ENCODE results near the gene ATP5F1A. TPM values are rescaled to one million over a fixed set of nuclear protein-coding genes. Genes with fewer than 3 reads are reported as not detected.
"Not testable (repeated sequence)": the region's sequence is repeated elsewhere in the genome, so short reads cannot be mapped to it uniquely, and the experiment has no call there.

The ATP5F1A gene
- total RNA-seq, result 1,050 and 1,307 TPM in 2 replicates

DNA sequence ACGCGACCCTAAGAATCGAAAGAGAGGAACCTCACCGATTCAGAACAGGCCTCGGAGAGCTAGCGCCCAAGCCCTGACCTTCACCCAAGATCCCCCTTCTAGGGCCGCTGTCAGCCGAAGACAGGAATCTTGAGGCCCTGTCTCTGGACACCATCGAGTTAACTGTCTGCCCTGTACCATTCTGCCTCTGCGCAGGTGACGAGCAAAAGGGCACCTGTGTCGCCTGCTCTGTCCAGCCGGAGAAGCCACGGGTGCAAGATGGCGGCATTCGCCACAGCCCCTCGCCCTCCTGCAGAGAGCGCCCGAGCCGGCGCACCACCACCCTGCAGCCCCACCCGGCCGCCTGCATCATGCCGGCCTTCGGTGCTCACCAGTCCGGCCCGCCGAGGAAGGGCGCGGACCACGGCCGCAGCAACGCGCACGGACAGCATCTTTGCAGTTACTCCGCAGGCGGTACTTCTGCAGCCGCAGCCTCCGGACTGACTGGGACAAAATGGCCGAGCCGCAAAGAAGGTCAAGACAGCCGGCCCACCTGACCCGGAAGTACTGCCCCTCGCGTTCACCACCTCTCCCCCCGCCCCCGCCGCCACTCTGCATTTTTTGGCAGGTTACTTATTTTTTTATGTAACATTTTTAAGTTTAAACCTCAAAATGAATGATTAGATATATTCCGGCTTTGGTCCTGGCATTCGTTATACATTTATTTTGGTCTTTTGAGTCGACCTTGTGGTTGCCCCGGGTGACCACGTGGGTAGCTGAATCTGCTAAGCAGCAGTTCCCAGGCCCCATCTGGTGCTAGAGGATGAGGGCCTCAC is at the start of gene ATP5F1A:
Gene ATP5F1A (minus strand): TSS at position 496 of the 815 bp plus-strand sequence. CDS start 65 bp downstream, at position 431.
- peak; percentile 65 for DNase-seq (ENCODE audit: low read depth)

DNA sequence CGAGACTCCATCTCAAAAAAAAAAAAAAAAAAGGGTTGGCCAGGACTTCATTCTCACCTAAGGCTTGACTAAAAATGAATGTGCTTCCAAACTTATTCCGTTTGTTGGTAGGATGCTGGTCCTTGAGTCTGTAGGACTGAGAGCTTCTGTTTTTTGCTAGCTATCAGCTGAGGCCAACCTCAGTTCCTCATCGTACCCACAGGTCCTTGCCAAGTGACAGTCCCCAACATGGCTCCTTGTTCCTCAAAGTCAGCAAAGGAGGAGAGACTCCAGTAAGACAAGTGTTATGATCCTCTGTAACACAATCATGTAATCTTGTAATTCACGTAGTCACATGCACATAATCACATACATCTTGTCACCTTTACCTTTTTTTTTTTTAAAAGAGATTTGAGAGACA is 43.1 kb upstream of the ATP5F1A start:
- no peak for DNase-seq (ENCODE audit: low read depth)

DNA sequence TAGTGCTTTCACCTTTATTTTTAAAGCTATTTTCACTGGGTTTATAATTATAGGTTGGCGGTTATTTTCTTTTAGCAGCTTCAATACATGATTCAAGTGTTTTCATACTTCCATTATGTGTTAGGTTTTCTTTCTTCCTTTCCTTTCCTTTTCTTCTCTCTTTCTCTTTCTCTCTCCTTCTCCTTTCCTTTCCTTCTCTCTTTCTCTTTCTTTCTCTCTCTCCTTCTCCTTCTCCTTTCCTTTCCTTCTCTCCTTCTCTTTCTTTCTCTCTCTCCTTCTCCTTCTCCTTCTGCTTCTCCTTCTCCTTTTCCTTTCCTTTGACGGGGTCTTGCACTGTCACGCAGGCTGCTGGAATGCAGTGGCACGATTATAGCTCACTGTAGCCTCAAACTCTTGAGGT is 42.1 kb upstream of the ATP5F1A start:
- DNase-seq (ENCODE audit: low read depth), result no peak

DNA sequence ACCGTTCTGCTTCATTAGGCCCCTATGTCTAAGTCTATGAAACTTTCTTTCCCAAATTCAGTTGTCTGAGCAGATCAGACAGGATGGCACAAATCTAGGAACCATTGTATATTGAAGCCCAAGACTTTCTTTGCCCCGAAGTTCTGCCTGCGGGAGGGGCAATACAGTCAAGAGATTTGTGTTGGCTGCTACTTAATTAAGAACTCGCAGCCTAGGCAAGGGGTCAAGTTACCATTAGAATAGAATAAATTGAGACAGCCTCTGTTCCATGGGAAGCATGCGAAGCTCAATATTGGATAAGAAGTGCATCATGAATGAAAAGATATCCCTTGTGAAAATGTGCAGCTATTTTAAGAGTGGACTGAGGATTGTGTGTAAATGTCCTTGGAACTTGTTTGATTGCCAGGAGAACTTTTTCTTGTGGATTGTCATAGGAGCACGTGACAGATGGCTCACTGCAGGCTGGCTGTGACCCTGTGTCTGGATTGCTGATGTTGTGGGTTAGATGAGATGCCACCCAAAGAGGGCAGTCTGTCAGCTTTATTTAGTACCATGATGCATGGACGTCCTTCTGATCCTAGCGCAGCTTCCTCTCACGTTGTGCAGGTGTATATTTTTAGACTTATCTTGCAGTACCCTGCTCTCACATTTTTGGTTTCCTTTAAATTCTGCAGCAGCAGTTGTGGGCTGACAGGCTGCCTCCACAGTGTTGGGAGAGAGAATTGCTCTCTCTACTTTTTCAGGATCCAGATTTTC is 37.0 kb upstream of the ATP5F1A start:
- no peak for DNase-seq (ENCODE audit: low read depth)

DNA sequence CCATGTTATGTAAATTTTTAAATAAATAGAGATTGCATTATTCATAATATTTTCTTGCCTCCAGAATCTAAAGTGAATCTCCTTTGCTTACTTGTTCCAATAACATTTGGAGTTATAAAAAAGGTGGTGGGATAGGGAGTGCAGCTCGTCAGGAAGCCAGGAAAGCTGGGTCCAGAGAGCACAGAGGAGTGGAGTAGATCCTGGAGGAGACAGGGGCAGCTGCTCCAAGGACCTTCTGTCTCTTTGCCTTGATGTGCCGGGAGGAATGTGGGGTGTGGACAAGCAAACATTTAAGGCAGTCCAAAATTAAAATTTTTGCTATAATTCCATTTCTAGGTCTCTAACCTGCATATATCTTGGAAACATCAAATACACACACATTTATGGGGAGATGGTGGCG is 35.4 kb upstream of the ATP5F1A start:
- no peak for DNase-seq (ENCODE audit: low read depth)

DNA sequence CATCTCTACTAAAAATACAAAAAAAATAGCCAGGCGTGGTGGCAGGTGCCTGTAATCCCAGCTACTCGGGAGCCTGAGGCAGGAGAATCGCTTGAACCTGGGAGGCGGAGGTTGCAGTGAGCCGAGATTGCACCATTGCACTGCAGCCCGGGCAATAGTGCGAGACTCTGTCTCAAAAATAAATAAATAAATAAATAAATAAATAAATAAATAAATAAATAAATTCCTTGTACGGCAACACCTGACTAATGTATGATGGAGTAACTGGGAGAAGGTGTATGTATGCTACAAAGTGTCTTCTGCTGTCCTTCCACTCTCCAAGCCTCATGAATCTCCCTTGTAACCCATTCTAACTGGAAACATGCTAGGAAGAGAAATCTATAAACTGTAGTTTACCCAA is 32.5 kb upstream of the ATP5F1A start:
- DNase-seq (ENCODE audit: low read depth), result not testable (repeated sequence)

DNA sequence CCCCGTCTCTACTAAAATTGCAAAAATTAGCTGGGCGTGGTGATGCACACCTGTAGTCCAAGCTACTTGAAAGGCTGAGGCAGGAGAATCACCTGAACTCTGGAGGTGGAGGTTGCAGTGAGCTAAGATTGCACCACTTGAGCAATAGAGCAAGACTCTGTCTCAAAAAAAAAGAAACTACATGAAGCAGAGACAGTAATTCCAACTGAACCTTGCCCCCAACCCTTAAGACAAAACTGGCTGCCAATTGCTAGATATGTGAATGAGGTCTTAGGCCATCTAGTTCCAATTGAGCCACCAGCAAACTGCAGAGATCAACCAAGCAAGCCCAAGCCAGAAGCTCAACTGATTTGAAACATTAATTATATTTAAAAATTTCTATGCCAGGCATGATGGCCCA is 32.0 kb upstream of the ATP5F1A start:
- DNase-seq (ENCODE audit: low read depth), result peak; percentile 11

DNA sequence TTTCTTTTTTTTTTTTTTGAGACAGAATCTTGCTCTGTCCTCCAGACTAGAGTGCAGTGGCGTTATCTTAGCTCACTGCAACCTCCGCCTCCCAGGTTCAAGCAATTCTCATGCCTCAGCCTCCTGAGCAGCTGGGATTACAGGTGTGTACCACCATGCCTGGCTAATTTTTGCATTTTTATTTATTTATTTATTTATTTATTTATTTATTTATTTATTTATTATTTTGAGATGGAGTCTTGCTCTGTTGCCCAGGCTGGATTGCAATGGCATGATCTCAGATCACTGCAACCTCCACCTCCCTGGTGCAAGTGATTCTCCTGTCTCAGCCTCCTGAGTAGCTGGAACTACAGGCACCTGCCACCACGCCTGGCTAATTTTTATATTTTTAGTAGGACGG is 28.5 kb upstream of the ATP5F1A start:
- not testable (repeated sequence) for DNase-seq (ENCODE audit: low read depth)

DNA sequence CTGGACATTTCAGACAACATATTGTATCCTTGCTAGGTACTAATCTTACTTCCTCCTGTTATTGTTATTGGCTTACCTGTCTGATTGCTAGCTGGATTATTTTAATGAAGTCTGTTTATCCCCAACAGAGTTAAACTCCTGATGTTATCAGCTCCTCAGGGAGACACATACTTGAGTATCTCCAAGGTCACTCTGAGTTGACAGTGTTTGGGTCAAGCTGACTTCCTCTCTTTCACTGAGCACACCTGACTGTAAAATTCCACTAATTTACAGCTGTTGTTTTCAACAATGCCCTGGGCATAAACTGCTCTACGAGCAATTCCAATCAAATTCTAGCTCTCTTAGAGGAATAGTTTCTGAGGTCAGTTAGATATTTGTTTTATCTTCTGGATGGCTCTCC is 15.7 kb upstream of the ATP5F1A start:
- DNase-seq (ENCODE audit: low read depth), result no peak

DNA sequence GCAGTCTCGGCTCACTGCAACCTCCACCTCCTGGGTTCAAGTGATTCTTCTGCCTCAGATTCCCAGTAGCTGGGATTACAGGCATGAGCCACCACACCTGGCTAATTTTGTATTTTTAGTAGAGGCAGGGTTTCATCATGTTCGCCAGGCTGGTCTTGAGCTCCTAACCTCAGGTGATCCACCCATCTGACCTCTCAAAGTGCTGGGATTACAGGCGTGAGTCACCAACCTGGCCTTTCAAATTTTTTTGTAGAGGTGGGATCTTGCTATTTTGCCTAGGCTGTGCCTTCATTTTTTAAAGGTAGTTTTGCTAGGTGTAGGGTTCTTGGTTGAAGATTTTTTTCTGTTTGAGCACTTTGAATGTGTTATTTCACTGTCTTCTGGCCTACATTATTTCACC is 12.3 kb upstream of the ATP5F1A start:
- no peak for DNase-seq (ENCODE audit: low read depth)

DNA sequence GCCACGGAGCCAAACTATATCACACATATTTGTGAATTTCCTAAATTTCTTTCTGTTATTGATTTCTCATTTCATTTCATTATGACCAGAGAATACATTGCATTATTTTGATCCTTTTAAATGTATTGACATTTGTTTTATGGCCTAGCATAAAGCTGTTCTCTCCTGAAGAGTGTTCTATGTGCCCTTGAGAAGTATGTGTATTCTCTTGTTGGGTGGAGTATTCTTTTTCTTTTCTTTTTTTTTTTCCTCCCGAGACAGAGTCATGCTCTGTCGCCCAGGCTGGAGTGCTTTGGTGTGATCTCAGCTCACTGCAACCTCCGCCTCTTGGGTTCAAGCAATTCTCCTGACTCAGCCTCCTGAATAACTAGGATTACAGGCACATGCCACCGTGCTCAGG is 11.3 kb upstream of the ATP5F1A start:
- no peak for DNase-seq (ENCODE audit: low read depth)

DNA sequence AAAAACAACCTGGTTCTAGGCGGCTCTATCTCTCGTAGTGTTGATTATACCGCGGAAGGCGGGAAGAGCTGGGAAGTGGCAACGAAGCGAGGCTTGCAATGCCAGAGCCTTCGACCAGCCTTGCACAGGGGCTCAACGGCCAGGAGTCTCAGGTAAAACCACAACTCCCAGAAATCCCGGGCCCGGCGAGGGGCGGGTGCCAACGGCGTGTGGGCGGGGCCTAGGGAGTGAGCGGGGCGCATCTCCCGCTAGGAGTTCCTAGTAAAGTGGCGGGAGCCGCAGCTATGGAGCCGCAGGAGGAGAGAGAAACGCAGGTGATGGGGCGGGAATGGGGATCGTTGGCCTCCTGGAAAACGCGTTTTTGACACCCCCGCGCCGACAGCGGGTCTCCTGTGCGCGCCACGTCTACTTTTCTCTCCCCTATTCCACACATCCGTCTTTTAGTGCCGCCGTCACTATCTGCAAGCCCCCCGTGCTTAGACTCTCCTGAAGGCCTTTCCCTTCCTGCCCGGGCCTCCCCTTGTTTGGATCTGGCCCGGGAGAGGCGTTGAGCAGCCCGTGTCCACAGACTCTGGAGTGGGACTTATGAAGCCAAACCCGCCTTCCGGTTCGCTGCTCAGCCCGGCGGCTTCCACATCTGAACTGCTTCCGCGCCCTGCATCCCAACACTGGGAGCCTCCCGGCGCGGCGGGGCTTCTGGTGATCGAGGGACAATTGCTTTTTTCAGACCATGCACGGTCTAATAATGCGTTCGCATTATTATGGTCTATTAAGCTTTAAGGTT is 6.2 kb upstream of the ATP5F1A start, which contains the start of gene HAUS1:
Gene HAUS1 (plus strand): TSS at position 258 of the 784 bp plus-strand sequence. CDS start 27 bp downstream, at position 285.
- DNase-seq (ENCODE audit: low read depth), result peak; percentile 69

DNA sequence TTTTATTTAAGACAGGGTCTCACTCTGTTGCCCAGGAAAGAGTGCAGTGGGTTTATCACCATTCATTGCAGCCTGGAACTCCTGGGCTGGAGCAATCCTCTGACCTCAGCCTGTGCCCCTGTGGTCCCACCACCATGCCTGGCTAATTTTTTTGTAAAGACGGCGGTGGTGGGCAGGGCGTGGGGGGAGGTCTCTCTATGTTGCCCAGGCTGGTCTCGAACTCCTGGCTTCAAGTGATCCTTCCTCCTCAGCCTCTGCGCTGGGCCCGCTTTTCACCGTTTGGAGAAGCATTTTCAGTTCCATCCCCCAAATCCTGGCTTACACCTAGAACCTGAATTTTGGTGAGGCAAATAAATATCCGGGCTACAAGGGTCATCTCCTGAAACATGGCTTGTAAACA is 1.4 kb upstream of the ATP5F1A start:
- DNase-seq (ENCODE audit: low read depth), result no peak

DNA sequence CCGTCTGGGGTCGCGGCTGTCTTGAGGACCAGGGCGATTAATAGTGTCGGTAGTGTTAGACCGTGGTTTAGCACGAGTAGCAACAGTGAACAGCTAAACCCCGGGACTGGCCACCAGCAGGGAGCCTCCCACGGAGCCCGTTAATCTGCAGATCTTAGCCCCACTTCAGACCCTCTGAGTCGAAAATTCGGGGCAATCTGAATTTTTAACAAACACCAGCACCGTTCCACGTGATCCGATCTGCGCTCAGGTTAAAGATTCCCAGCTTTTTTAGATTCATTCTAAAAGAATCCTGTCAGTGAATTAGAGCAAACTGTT is 479 bp upstream of the ATP5F1A start:
- DNase-seq (ENCODE audit: low read depth), result no peak

DNA sequence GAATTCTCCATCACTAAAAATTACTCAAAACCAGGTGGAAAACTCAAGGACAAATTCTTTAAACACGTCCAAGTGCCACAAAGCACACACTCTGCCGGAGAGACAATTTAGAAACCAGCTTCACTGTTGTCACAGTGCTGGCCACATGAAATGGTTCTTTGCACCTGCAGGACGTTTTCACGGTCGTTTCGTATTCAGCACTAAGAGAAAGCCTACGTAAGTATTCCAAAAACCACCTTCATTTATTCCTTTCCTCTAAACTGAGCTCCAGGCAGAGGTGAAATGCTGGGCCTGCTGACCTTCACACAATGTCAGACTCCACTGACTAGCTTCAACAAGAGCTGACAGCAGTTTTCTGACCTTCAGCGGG is 680 bp downstream of the ATP5F1A start:
- peak; percentile 9 for DNase-seq (ENCODE audit: low read depth)

DNA sequence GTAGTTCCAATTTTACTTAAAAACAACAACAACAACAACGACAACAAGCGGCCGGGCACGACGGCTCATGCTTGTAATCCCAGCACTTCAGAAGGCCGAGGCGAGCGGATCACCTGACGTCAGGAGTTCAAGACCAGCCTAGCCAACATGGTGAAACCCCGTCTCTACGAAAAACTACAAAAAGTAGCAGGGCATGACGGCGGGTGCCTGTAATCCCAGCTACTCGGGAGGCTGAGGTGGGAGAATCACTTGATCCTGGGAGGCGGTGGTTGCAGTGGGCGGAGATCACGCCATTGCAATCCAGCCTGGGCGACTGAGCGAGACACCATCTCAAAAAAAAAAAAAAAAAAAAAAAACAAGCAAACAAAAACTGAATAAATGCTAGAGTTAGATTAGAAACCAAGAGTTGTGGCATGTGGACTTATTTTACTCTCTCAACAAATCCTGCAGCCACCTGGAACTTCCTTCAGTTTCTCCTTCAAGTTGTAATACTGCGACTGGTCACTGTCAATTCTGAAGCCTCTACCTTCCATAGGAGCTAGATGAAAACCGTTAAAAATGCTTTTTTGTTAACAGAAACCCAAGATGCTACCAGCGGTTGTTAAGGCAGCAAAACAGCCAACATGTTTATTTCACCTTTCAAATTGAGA is 1.3 kb downstream of the ATP5F1A start:
- peak; percentile 14 for DNase-seq (ENCODE audit: low read depth)

DNA sequence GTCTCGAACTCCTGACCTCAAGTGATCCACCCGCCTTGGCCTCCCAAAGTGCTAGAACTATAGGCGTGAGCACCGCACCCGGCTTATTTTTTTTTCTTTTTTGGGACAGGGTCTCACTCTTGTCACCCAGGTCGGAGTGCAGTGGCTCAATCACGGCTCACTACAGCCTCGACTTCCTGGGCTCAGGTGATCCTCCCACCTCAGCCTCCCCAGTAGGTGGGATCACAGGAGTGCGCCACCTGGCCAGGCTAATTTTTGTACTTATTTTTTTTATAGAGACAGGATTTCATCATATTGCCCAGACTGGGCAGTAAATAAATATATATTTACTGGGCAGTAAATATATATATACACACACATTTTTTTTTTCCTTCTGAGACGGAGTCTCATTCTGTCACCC is 2.6 kb downstream of the ATP5F1A start:
- no peak for DNase-seq (ENCODE audit: low read depth)

DNA sequence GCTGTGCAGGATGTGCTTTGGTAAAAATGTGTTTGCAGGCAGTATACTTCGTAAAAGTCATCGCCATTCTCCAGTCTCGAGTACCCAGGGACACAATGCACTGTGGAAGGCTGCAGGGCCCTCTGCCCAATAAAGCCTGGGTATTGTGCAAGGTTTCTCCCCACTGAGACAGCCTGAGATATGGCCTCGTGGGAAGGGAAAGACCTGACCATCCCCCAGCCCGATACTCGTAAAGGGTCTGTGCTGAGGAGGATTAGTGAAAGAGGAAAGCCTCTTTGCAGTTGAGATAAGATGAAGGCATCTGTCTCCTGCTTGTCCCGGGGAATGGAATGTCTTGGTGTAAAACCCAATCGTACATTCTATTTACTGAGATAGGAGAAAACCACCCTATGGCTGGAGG is 9.6 kb downstream of the ATP5F1A start:
- not testable (repeated sequence) for DNase-seq (ENCODE audit: low read depth)

DNA sequence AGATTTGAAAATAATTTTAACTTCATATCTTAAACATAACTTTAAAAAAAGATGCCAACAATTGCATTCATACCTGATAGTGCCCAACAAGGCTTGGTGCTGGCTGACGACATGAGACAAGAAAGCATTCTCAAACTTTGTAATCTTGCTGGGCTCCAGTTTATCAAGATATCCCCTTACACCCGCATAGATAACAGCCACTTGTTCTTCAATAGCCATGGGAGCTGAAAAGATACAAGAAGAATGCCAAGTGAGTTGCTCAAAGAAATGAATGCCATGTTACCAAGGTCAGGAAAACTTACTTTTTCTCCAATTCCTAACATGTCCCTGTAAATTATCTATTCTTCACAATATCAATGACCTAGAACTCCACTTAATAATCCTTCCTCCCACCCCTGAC is 13.7 kb downstream of the ATP5F1A start:
- DNase-seq (ENCODE audit: low read depth), result no peak

DNA sequence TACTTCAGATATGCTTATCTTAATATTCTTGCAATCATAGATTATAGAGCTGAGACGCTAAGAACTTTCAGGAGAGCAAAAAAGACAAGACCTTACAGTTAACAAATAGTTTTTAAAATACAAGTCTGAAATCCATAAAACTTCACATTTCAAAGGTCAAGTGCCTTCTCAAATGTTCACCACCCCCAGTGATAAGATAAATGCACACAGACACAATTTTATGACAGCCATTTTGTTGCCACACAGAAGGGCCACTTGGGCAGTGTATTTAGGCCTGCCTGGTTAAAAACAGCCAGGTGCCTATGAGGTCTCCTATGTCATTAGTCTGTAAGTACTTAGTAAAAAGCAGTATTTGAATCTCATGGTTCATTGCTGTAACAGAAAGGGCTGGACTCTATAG is 17.9 kb downstream of the ATP5F1A start:
- DNase-seq (ENCODE audit: low read depth), result no peak

DNA sequence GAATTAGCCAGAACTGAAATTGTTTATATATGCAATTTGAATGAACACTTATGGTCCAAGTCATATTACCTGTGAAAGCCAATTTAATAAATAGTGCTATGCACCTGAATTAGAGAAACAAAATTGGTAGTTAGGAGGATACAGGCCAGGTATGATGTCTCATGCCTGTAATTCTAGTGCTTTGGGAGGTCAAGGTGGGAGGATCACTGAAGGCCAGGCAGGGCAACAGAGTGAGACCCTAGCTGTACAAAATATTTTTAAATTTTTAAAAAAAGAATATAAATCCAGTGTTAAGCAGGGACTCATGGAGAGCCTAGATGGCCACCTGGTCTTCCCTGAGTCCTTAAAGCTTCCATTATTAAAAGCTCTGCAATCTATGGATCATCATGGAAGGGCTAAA is 18.8 kb downstream of the ATP5F1A start:
- no peak for DNase-seq (ENCODE audit: low read depth)

Measured in renal cortical epithelial cell (primary cell).